ENCODE measurements around the gene HIGD2A. TPM values are rescaled to one million over a fixed set of nuclear protein-coding genes. Genes with fewer than 3 reads are reported as not detected.

The HIGD2A gene
- 142 and 166 TPM in 2 replicates for total RNA-seq (2014; rRNA removed; shearing (Covaris generic))

- DNase-seq (ENCODE audit: low spot score), result peak; percentile 99
These were observed at the start of gene HIGD2A, which contains the start of gene NOP16 for GRCh38 chr5:176388444-176389134. Gene HIGD2A (plus strand): TSS chr5:176388751. CDS start chr5:176388820, 69 bp downstream. Gene NOP16 (minus strand): TSS chr5:176388598. CDS start chr5:176388539, 59 bp downstream.

DNA sequence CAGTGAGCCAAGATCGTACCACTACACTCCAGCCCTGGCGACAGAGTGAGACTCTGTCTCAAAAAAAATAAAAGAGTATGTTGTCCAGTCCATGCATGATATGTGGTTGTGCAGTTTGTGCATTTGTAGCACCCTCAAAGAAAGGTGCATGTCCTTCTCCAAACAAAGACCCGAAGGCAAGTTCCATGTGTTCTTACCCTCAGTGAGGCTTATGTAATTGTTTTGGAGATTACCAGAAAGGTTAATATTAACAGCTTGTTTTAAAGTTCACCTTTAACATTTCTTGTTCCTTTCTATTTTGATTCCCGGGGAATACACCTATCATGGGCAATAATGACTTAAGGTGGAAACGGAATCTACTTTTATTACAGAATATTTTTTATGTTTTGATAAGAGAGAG, 49.2 kb upstream of the HIGD2A start:
- DNase-seq (ENCODE audit: low spot score), result no peak

DNA sequence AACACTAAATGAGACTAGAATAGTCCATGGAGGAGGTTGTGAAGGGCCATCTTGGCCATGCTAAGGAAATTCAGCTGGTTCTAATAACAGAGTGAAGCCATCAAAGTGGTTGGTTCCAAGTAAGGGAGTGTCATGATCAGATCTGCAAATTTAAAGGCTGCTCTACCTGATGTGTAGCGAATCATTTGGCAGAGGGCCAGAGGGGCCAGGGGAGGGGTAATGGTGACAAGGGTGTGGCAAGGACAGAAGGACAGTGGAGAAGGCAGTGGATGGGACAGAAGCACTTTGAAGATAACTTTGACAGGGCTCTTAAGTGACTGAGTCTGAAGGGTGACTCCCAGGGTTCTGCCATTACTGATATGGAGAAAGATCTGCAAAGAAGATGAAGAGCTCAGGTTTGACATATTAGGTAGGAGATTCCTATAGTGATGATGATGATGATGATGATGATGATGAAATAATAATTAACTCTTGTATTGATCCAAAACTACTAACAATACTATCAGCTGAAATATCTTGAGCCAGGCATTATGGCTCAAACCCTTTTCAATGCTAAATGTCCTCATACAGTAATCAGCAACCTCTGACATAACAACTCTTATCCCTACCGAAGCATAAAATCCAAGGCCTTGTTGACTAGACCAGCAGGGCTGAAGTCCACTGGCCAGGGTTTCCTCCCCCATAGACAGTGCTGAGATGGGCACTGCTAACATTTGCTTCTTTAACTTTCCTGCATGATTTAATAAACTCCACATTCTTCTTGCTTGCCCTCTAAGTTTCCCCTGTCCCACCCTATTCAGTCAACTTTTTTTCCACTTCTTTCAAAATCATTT, 47.0 kb upstream of the HIGD2A start:
- DNase-seq (ENCODE audit: low spot score), result no peak

GRCh38 chr5:176342158-176342483, 46.4 kb upstream of the HIGD2A start:
- no peak for DNase-seq (ENCODE audit: low spot score)

- DNase-seq (ENCODE audit: low spot score), result no peak
These were observed 45.6 kb upstream of the HIGD2A start for GRCh38 chr5:176342766-176343458.

GRCh38 chr5:176350416-176350815, 38.1 kb upstream of the HIGD2A start:
- no peak for DNase-seq (ENCODE audit: low spot score)

DNA sequence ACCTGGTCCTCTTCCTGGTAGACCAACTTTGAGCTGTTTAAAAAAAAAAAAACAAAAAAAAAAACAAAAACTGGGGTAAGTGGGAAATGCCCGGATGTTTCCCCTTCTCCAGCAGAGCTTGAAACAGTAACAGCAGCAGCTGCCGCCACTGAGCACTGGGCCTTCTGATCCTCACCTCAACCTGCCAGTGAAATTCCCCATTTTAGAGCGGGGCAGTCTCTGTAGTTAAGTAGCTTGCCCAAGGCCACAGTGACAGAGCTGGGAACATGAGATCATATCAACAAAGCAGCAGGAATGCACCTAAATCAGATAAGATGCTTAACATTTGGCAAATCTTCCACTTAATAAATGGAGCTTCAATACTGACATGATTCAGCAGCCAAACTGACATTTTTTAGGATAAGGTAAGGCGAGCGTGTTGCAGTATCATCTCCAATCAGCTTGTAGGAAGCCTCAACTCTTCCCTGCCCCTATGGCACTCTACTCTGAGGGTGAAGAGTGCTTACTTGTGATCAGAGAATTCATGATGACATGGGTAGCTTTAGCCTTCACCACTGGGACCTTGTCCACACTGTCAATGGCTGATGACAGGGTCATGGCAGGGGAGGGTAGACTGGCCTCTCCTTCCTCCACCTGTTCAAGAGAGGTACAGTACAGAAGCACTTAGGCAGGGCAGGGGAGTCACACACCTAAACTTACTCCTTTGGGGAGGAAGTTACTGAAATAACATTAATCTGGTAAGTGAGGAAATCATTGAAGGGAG, 36.3 kb upstream of the HIGD2A start:
- DNase-seq (ENCODE audit: low spot score), result no peak

DNA sequence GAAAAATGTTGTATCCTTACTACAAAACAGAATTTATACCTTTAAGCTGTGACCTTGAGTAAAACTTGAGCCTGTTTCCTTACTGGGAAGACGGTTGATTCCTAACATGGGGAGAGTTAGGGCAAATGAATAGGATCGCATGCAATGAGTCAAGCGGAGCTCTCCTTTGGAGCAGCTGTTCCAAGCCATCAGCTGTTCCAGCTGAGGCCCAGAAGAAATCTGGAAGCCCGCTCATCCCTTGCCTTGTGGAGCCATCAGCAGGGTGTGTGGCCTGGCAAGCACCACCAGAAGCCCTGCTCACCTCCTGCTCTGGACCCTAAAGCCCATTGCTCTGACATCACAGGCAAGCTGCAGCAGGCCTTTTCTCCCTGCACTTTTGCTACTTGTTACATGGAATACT, 35.0 kb upstream of the HIGD2A start:
- no peak for DNase-seq (ENCODE audit: low spot score)

GRCh38 chr5:176355400-176356178, 33.0 kb upstream of the HIGD2A start:
- no peak for DNase-seq (ENCODE audit: low spot score)

DNA sequence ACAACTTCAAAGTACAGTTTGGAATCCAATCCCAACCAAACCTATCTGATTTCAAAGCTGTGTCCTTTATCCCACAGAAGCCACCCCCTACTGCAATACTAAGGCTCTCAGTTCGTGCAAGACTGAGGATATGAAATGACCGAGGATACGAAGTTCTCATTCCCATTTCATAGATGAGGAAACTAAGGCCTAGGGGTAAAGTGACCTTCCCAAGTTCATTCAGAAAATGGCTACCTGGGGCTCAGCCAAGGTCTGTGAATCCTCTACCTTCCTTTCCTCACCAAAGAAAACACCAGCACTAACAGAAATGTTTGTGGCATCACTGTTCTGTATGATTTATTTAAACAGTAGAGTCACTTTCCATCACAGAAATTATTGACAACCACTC, 32.4 kb upstream of the HIGD2A start:
- DNase-seq (ENCODE audit: low spot score), result no peak

DNA sequence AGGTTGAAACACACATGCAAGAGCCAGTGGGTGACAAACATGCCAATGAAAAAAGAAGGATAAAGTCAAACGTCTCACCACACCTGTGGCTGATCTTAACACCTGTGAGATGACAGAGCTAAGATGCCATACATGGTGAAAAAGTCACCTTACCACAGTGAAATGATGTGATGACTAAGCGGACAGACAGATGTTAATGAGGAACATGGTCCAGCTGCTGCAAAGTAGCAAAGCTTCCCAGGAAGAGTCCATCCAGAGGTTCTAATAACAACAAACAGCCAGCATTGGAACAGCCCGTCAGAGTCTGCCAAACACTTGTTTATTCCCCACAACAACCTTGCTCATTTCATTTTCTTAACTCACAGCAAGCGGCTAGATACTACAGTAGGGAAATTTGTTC, 28.9 kb upstream of the HIGD2A start:
- DNase-seq (ENCODE audit: low spot score), result no peak

DNA sequence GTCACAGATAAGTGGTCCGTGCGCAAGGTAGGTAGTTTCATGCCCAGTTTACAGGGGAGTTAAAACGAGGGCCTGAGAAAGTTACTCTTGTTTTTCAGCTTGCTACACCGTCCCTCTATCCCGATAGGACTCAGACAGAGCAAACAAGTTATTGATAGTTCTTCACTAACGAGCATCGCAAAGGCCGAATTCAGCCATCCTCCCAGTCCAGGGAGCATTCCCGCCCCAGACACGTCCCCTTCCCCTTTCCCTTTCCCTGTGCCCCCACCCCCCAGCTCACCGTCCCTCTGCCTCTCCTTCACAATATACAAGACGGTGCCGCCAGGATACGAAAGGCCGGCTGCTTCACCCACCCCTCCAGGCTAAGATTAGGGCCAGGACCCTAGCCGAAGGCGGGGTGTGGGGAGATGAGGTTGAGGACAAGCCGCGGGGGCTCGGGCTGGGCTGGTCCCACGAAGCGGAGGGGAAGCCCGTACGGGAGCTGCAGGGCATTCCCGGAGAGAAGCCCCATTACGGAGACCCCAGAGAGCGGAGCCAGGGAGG, 27.6 kb upstream of the HIGD2A start:
- DNase-seq (ENCODE audit: low spot score), result peak; percentile 7

- peak; percentile 89 for DNase-seq (ENCODE audit: low spot score)
These were observed 26.9 kb upstream of the HIGD2A start, which contains the start of gene KIAA1191 for GRCh38 chr5:176361437-176362232. Gene KIAA1191 (minus strand): TSS chr5:176361764. CDS start chr5:176359508, 2,256 bp downstream.

DNA sequence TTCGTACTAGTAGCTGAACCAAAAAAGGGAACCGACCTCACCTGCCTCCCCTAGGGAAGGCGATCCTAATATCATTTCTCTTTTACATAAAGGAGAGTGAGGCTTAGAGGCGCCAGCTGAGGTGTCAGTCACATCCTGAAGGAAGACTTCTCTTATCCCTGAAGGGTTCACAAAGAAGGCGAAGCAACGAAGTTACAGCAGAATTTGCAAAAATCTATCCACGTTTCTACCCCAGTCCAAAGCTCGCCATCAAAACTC, 26.4 kb upstream of the HIGD2A start:
- DNase-seq (ENCODE audit: low spot score), result no peak

- DNase-seq (ENCODE audit: low spot score), result no peak
These were observed 23.7 kb upstream of the HIGD2A start for GRCh38 chr5:176364765-176365350.

- DNase-seq (ENCODE audit: low spot score), result no peak
These were observed 23.0 kb upstream of the HIGD2A start, which contains the start of gene ARL10 for GRCh38 chr5:176365351-176366231. Gene ARL10 (plus strand): TSS chr5:176365487. CDS start chr5:176365564, 77 bp downstream.

DNA sequence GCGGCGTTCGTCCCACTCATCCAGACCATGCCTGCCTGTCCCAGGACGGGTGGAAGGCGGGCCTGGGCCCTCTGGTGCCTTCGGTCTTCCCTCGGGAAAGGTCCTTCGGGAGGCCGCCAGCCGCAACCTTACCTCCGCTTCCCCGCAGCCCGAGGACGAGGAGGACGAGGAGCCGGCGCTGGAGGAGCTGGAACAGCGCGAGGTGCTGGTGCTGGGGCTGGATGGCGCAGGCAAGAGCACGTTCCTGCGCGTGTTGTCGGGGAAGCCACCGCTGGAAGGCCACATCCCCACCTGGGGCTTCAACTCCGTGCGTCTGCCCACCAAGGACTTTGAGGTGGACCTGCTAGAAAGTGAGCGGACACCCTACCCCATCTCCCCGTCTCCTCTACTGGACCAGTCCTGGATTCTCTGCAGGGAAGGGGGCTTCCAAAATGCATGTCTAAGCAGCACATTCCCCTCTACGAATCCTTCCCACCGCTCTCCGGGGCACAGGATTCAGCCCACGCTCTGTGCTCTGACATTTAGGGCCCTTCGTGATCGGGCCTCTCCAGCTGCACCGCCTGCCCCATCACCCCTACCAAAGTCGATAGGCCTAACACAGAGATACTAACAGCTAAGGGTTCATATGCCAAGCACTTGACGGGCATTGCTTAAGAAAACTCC, 22.2 kb upstream of the HIGD2A start:
- DNase-seq (ENCODE audit: low spot score), result no peak

DNA sequence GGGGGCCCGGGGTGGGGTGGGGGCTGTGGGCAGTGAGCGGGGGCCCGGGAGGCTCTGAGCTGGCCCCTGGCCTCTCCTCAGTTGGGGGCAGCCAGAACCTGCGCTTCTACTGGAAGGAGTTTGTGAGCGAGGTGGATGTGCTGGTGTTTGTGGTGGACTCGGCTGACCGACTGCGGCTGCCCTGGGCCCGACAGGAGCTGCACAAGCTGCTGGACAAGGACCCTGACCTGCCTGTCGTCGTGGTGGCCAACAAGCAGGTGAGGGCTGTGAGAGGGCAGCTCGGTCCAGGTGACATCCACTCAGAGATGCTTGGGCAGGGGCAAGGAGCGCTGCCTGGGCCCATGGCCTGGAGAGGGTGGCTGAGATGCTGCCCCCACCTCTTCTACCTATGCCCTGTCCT, 19.8 kb upstream of the HIGD2A start:
- no peak for DNase-seq (ENCODE audit: low spot score)
